Epithelial cell of esophagus (primary cell): Measurements from ENCODE around the gene CACNA1H.

Source experiments
- DNase-seq: peaks from one replicate; pipeline ENCODE4 v3.0.0; 2010; ENCODE audit warnings: low read depth
- H3K4me3 ChIP-seq: 2 replicates; pipeline ENCODE4 v1.5.1; 2011; ENCODE audit warnings: mild to moderate bottlenecking, low read length, control low read depth
- CTCF ChIP-seq: IDR thresholded peaks from 2 replicates; pipeline ENCODE4 v1.5.1; 2011; ENCODE audit warnings: low read depth, mild to moderate bottlenecking, low read length, control low read depth, inconsistent platforms; ENCODE audit not compliant: insufficient read depth; ENCODE audit errors: missing control alignments

CACNA1H gene

GRCh38 chr16:1117176-1117900 is 35.6 kb upstream of the CACNA1H start:
- no peak for TF ChIP-seq CTCF
- H3K4me3 ChIP-seq = no peak overlapping the region

GRCh38 chr16:1117926-1118325 is 35.0 kb upstream of the CACNA1H start:
- no peak for TF ChIP-seq CTCF
- DNase-seq = no peak
- no peak overlapping the region for H3K4me3 ChIP-seq

More at GRCh38 chr16:1117176-1117900, 35.6 kb upstream of the CACNA1H start:
- no peak for DNase-seq

GRCh38 chr16:1119129-1119528 is 33.8 kb upstream of the CACNA1H start:
- DNase-seq = no peak
- no peak for TF ChIP-seq CTCF
- H3K4me3 ChIP-seq = no peak overlapping the region

DNA sequence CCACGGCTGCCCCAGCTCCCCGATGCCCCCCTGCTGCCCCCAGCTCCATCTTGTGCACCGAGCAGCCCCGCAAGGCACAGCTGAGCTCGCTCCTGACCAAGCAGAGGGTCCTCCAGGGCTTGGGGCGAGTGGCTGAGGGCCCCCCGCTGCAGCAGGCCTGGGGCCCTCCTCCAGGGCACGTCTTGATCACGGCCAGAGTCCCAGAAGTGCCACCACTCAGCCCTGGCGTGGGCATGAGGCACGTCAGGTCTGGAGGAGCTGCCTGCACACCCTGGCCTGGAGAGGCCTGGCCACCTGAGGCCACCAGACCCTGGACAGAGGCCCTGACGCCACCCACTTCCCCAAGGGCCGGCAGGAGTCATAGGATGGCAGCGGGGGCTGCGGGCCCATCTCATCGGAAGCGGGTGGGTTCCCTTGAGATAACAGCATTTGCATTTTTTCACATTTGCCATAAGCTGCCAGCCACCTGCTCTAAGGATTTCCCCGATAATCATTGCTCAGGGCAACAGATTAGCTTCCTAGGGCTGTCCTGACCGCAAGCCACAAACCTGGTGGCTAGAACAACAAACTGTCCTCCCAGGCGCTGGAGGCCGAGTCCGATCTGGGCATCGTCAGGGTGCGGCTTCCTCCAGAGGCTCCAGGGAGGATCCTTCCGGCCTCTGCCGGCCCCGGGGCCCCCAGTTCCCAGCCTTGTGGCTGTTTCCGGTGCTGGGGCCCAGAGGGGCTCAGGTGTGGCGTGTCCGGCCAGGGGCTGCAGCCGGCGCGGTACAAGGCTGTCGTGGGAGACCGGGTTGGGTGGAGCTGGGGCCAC is 32.9 kb upstream of the CACNA1H start:
- no peak overlapping the region for H3K4me3 ChIP-seq
- TF ChIP-seq CTCF = no peak

GRCh38 chr16:1120577-1120941 is 32.3 kb upstream of the CACNA1H start:
- H3K4me3 ChIP-seq = no peak overlapping the region
- TF ChIP-seq CTCF = no peak
- DNase-seq = no peak

More for the DNA sequence above, 32.9 kb upstream of the CACNA1H start:
- DNase-seq = no peak

GRCh38 chr16:1121009-1121408 is 31.9 kb upstream of the CACNA1H start:
- TF ChIP-seq CTCF = no peak
- DNase-seq = no peak
- H3K4me3 ChIP-seq = no peak overlapping the region
